ENCODE measurements around the gene HNRNPA1. TPM values are rescaled to one million over a fixed set of nuclear protein-coding genes. Genes with fewer than 3 reads are reported as not detected.
"Not testable (repeated sequence)": the region's sequence is repeated elsewhere in the genome, so short reads cannot be mapped to it uniquely, and the experiment has no call there.

The HNRNPA1 gene
- total RNA-seq, 1 donor from 2014 or later, result 1,064 TPM

DNA sequence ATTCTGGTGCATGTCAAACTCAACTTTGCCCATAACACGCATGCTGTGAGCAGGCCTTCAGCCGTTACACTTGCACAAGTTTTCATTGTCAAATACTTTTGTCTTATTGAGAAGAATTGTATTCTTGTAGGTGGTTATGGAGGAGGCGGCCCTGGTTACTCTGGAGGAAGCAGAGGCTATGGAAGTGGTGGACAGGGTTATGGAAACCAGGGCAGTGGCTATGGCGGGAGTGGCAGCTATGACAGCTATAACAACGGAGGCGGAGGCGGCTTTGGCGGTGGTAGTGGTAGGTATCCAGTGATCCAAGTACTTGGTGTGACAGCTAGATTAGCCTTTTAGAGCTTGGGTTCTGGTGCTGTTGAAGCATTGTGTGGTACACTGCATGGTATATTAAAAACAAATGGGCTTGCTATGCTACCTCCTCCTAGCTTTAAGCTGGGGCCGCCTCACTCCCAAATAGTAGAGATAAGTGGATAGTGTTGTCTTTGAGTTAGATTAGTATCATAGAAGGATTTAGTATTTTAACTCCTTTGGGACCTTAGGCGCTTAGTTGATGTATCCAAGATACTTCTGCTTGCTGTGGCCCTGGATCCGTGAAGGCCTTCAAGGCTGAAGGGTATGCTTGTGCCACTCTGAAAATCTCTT, 2.5 kb downstream of the HNRNPA1 start:
- DNase-seq (ENCODE audit: low read depth), result no peak
- TF ChIP-seq, protein P1, sequence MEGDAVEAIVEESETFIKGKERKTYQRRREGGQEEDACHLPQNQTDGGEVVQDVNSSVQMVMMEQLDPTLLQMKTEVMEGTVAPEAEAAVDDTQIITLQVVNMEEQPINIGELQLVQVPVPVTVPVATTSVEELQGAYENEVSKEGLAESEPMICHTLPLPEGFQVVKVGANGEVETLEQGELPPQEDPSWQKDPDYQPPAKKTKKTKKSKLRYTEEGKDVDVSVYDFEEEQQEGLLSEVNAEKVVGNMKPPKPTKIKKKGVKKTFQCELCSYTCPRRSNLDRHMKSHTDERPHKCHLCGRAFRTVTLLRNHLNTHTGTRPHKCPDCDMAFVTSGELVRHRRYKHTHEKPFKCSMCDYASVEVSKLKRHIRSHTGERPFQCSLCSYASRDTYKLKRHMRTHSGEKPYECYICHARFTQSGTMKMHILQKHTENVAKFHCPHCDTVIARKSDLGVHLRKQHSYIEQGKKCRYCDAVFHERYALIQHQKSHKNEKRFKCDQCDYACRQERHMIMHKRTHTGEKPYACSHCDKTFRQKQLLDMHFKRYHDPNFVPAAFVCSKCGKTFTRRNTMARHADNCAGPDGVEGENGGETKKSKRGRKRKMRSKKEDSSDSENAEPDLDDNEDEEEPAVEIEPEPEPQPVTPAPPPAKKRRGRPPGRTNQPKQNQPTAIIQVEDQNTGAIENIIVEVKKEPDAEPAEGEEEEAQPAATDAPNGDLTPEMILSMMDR (conservative IDR thresholded peaks at IDR 0.05; ENCODE audit: low read depth, low read length), result no peak
- H3K4me3 ChIP-seq (ENCODE audit: low read depth, low read length), result peak overlapping the region; percentile 90

GRCh38 chr12:54284070-54284780, 3.7 kb downstream of the HNRNPA1 start:
- not testable (repeated sequence) for DNase-seq (ENCODE audit: low read depth)
- H3K4me3 ChIP-seq (ENCODE audit: low read depth, low read length), result peak overlapping the region; percentile 90

GRCh38 chr12:54285150-54286041, 4.9 kb downstream of the HNRNPA1 start:
- TF ChIP-seq, protein P1 (conservative IDR thresholded peaks at IDR 0.05; ENCODE audit: low read depth, low read length), result peak; percentile 36
- peak overlapping the region; percentile 18 for H3K4me3 ChIP-seq (ENCODE audit: low read depth, low read length)
- no peak for DNase-seq (ENCODE audit: low read depth)

- H3K4me3 ChIP-seq (ENCODE audit: low read depth, low read length), result no peak overlapping the region
- DNase-seq (ENCODE audit: low read depth), result no peak
These were observed 5.8 kb downstream of the HNRNPA1 start for GRCh38 chr12:54286042-54287030.

GRCh38 chr12:54287261-54288157, 7.0 kb downstream of the HNRNPA1 start:
- TF ChIP-seq, protein P1 (conservative IDR thresholded peaks at IDR 0.05; ENCODE audit: low read depth, low read length), result no peak
- DNase-seq (ENCODE audit: low read depth), result no peak
- no peak overlapping the region for H3K4me3 ChIP-seq (ENCODE audit: low read depth, low read length)

More at GRCh38 chr12:54286042-54287030, 5.8 kb downstream of the HNRNPA1 start:
- TF ChIP-seq, protein P1 (conservative IDR thresholded peaks at IDR 0.05; ENCODE audit: low read depth, low read length), result no peak

Data from epithelial cell of proximal tubule (primary cell).